IMR-90 (cell line): ENCODE measurements around the gene FMN1. TPM values are rescaled to one million over a fixed set of nuclear protein-coding genes. Genes with fewer than 3 reads are reported as not detected.

Experiments
- ATAC-seq: fragments of 200-7000 bp; cut with Tn5 transposase; 2 replicates; pipeline ENCODE4 v1.9.1; 2020; ENCODE audit warnings: low read depth, mild to moderate bottlenecking, moderate library complexity
- BruUV-seq: library from RNA; stranded (reverse); fragments of 400-500 nt; replicated peaks from 2 replicates; lab custom pipeline; 2021; lab: Mats Ljungman, UMichigan
- CTCF ChIA-PET: fragments of 300-600 bp; formaldehyde crosslinking; extraction: SDS; loops from one replicate; lab custom pipeline; 2021; ENCODE audit warnings: antibody characterized with exemption; lab: Yijun Ruan, JAX
- POLR2A ChIA-PET: fragments of 300-600 bp; sonication (Branson Sonifier 250); formaldehyde crosslinking; loops from one replicate; lab custom pipeline; 2022; ENCODE audit warnings: antibody characterized with exemption; ENCODE audit not compliant: unreplicated experiment; lab: Charles Lee
- DNase-seq: peaks from one replicate; pipeline ENCODE4 v3.0.0; 2013
- H2AFZ ChIP-seq: replicated peaks from 2 replicates; pipeline ENCODE3; 2013; ENCODE audit warnings: low read length, mild to moderate bottlenecking; ENCODE audit not compliant: poor library complexity
- H2AK5ac ChIP-seq: 2 replicates; pipeline ENCODE4 v1.6.1; 2013; ENCODE audit warnings: low read depth, low read length, inconsistent platforms
- H2AK9ac ChIP-seq: replicated peaks from 2 replicates; pipeline ENCODE3; 2013; ENCODE audit warnings: mild to moderate bottlenecking, low read depth, low read length, moderate library complexity; ENCODE audit not compliant: poor library complexity
- H2BK120ac ChIP-seq: 2 replicates; pipeline ENCODE4 v1.6.1; 2013; ENCODE audit warnings: low read depth, low read length, inconsistent platforms
- H2BK15ac ChIP-seq: 3 replicates; pipeline ENCODE4 v1.6.1; 2013; ENCODE audit warnings: low read depth, low read length, inconsistent platforms
- H2BK20ac ChIP-seq: 2 replicates; pipeline ENCODE4 v1.6.1; 2013; ENCODE audit warnings: low read depth, mild to moderate bottlenecking, inconsistent platforms, low read length, moderate library complexity
- H2BK5ac ChIP-seq: 2 replicates; pipeline ENCODE4 v1.6.1; 2013; ENCODE audit warnings: mild to moderate bottlenecking, low read depth, low read length, inconsistent platforms; ENCODE audit not compliant: poor library complexity, severe bottlenecking
- H3K14ac ChIP-seq: replicated peaks from 2 replicates; pipeline ENCODE4 v1.6.1; 2013; ENCODE audit warnings: low read depth, low read length, inconsistent platforms
- H3K18ac ChIP-seq: 2 replicates; pipeline ENCODE4 v1.6.1; 2013; ENCODE audit warnings: low read depth, low read length, control low read depth
- H3K23ac ChIP-seq: 2 replicates; pipeline ENCODE4 v1.6.1; 2013; ENCODE audit warnings: low read depth, low read length, inconsistent platforms
- H3K27ac ChIP-seq: 2 replicates; pipeline ENCODE4 v1.5.1; 2013; ENCODE audit warnings: mild to moderate bottlenecking, control low read depth, low read length; ENCODE audit not compliant: insufficient read depth
- H3K27me3 ChIP-seq: 2 replicates; pipeline ENCODE4 v1.6.1; 2013; ENCODE audit warnings: low read length; ENCODE audit not compliant: control insufficient read depth, insufficient read depth
- H3K36me3 ChIP-seq: 2 replicates; pipeline ENCODE4 v1.6.1; 2013; ENCODE audit warnings: low read length, mixed read lengths; ENCODE audit not compliant: control insufficient read depth, insufficient read depth
- H3K4ac ChIP-seq: 2 replicates; pipeline ENCODE4 v1.6.1; 2013; ENCODE audit warnings: low read depth, low read length, inconsistent platforms
- H3K4me1 ChIP-seq: 2 replicates; pipeline ENCODE4 v1.6.1; 2013; ENCODE audit warnings: low read length, mixed read lengths; ENCODE audit not compliant: control insufficient read depth, insufficient read depth
- H3K4me2 ChIP-seq: 2 replicates; pipeline ENCODE4 v1.6.1; 2013; ENCODE audit warnings: low read depth, mild to moderate bottlenecking, control low read depth, low read length, moderate library complexity
- H3K4me3 ChIP-seq: 2 replicates; pipeline ENCODE4 v1.5.1; 2013; ENCODE audit warnings: low read depth, mild to moderate bottlenecking, control low read depth, low read length, moderate library complexity; ENCODE audit not compliant: insufficient read depth
- H3K56ac ChIP-seq: 2 replicates; pipeline ENCODE4 v1.6.1; 2013; ENCODE audit warnings: low read length, inconsistent platforms; ENCODE audit not compliant: insufficient read depth; ENCODE audit errors: extremely low read depth
- H3K79me1 ChIP-seq, 2 experiments: 2 replicates each; pipeline ENCODE4 v1.6.1; 2013; ENCODE audit warnings: low read length in 2 of 2, inconsistent platforms in 1 of 2, low read depth in 1 of 2
- H3K9ac ChIP-seq: 2 replicates; pipeline ENCODE4 v1.6.1; 2013; ENCODE audit warnings: low read depth, low read length, control low read depth
- H3K9me1 ChIP-seq: 2 replicates; pipeline ENCODE4 v1.6.1; 2013; ENCODE audit warnings: low read length, inconsistent platforms; ENCODE audit not compliant: insufficient read depth
- H3K9me3 ChIP-seq: 2 replicates; pipeline ENCODE4 v1.6.1; 2013; ENCODE audit warnings: low read length; ENCODE audit not compliant: control insufficient read depth, insufficient read depth
- H4K20me1 ChIP-seq: 2 replicates; pipeline ENCODE4 v1.6.1; 2013; ENCODE audit warnings: low read length, inconsistent platforms; ENCODE audit not compliant: insufficient read depth
- H4K5ac ChIP-seq: 2 replicates; pipeline ENCODE4 v1.6.1; 2013; ENCODE audit warnings: mild to moderate bottlenecking, low read depth, low read length, control low read depth
- H4K8ac ChIP-seq, 2 experiments: 2 replicates each; pipeline ENCODE4 v1.6.1; 2013; ENCODE audit warnings: low read depth in 2 of 2, low read length in 2 of 2, control low read depth in 1 of 2, inconsistent platforms in 1 of 2
- H4K91ac ChIP-seq: 2 replicates; pipeline ENCODE4 v1.6.1; 2013; ENCODE audit warnings: low read depth, low read length, inconsistent platforms; ENCODE audit not compliant: insufficient read depth
- FOS ChIP-seq: fragments of 150-350 bp; IDR thresholded peaks from 2 replicates; pipeline ENCODE4 v1.6.1; 2016; ENCODE audit warnings: low read depth, low read length
- NFE2L2 ChIP-seq: fragments of 150-350 bp; IDR thresholded peaks from 2 replicates; pipeline ENCODE4 v1.6.1; 2016; ENCODE audit warnings: low read depth, mild to moderate bottlenecking, low read length
- RAD21 ChIP-seq: IDR thresholded peaks from 2 replicates; pipeline ENCODE4 v1.6.1; 2012; ENCODE audit warnings: low read length, improper control_type of control experiment
- WGBS, 2 experiments: methylation state at CpG; one replicate each; pipeline versions ENCODE4 v1.1.5 to v1.1.7; 2013; ENCODE audit warnings: missing lambda C conversion rate in 2 of 2; ENCODE audit not compliant: insufficient read length in 1 of 2; ENCODE audit errors: extremely low coverage in 2 of 2; 5-methylcytosine and 5-hydroxymethylcytosine counted together
- dilution Hi-C: fragments of 300-500 bp; cut with HindIII; formaldehyde crosslinking; loops from one replicate; pipeline ENCODE4 v1.14.3; 2018; ENCODE audit warnings: low sequenced_read_pairs; ENCODE audit not compliant: unreplicated experiment
- in situ Hi-C: fragments of 300-500 bp; cut with MboI; formaldehyde crosslinking; loops from 3 replicates; pipeline ENCODE4 v1.14.3; 2019; ENCODE audit warnings: low sequenced_read_pairs, inconsistent platforms, mixed read lengths
- intact Hi-C: fragments of 100-400 bp; cut with micrococcal nuclease; formaldehyde crosslinking; loops from 2 replicates; pipeline ENCODE4 v1.10.0; 2022
- polyA plus RNA-seq, 3 experiments: library from polyadenylated mRNA; depleted of rRNA; stranded (reverse); fragments of >200 nt; gene quantifications; 2 replicates each; pipeline ENCODE4 v1.2.3, GENCODE V29; 2012; ENCODE audit warnings: low replicate concordance in 1 of 3
- total RNA-seq: library from RNA; depleted of rRNA; stranded (reverse); fragments of >200 nt; gene quantifications from 2 replicates; pipeline ENCODE4 v1.2.3, GENCODE V29; 2012
- TF ChIP-seq, protein P1 (sequence below): fragments of 150-350 bp; IDR thresholded peaks from 2 replicates; pipeline ENCODE4 v1.6.1; 2017; ENCODE audit warnings: mild to moderate bottlenecking, antibody characterized with exemption, low read length, low read depth

Gene FMN1
- total and polyA plus RNA-seq, 2 of the 4 experiments (the other 2 are of a cell fraction): 7.3 to 17.6 TPM

DNA sequence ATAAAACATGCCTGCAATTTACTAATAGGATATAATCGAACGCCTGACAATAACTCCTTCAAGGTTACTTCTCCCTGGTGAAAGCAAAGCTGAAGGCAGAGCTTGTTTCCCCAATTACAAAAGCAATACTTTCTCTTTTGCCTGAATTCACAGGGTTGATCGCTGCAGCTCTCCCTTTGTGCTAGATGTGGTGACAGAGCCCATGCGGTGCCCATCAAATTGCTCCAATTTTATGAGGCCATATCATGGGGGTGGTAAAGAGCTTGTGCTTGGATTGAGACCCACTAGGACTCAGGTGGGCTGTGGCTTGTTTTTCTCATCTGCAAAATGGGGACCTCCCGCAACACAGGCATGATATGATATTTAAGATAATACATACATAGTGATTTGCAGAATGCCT, 333.3 kb downstream of the FMN1 start:
- Histone ChIP-seq H2BK5ac (peak overlapping the region; percentile 100), H3K4me2 (no peak overlapping the region), H3K36me3 (peaks cover 1% of the 10 kb centered on the region; the same call in 1 of the 2 replicates), H3K27ac (peak overlapping the region; percentile 95), H2BK120ac (peak overlapping the region; percentile 94), H4K5ac (peak overlapping the region; percentile 50), H3K18ac (peak overlapping the region; percentile 94), H3K9ac (peak overlapping the region; percentile 80; the same call in 1 of the 2 replicates), H2BK20ac (peak overlapping the region; percentile 89), H2BK15ac (peak overlapping the region; percentile 96; the same call in 2 of the 3 replicates), H4K91ac (peak overlapping the region; percentile 99), H3K4me1 (peaks cover 23% of the 10 kb centered on the region), H3K9me1 (peaks cover 13% of the 10 kb centered on the region), H3K56ac (peak overlapping the region; percentile 65), H3K9me3 (no peaks in the 10 kb centered on the region), H3K4ac (peak overlapping the region; percentile 95), H4K20me1 (no peaks in the 10 kb centered on the region), H3K23ac (peak overlapping the region; percentile 85), H3K4me3 (no peak overlapping the region), H2AFZ (no peak overlapping the region), H2AK9ac (no peak overlapping the region), H3K14ac (peak overlapping the region; percentile 82), H3K79me1 (peaks cover 21 to 63% of the 10 kb centered on the region in 2 experiments), H2AK5ac (peak overlapping the region; percentile 92), H4K8ac (peak overlapping the region; percentile 90 to 99), H3K27me3 (no peaks in the 10 kb centered on the region)
- POLR2A ChIA-PET: no interaction called here
- TF ChIP-seq NFE2L2: no peak
- TF ChIP-seq RAD21: no peak
- no peak for TF ChIP-seq FOS
- TF ChIP-seq, protein P1, sequence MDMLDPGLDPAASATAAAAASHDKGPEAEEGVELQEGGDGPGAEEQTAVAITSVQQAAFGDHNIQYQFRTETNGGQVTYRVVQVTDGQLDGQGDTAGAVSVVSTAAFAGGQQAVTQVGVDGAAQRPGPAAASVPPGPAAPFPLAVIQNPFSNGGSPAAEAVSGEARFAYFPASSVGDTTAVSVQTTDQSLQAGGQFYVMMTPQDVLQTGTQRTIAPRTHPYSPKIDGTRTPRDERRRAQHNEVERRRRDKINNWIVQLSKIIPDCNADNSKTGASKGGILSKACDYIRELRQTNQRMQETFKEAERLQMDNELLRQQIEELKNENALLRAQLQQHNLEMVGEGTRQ: no peak
- WGBS, 2 experiments: no CpG with 5 or more reads among the region's 5 CpGs
- intact Hi-C loops: loop anchor here (10.0 kb wide), 1 partner anchor 274 kb away; no protein-coding TSS in a partner anchor
- no peak for DNase-seq
- ATAC-seq: no peak
- BruUV-seq: no TSS peak
- in situ Hi-C loops: no loop called here
- dilution Hi-C loops: no loop called here
- CTCF ChIA-PET: no interaction called here
